Gastrocnemius medialis (tissue), 4 donors: ENCODE measurements around the gene ETF1. TPM values are rescaled to one million over a fixed set of nuclear protein-coding genes. Genes with fewer than 3 reads are reported as not detected.

Experiments
- ATAC-seq, 2 donors: fragments of 150-250 bp; one replicate each; pipeline ENCODE4 v1.9.1; 2016
- DNase-seq, 2 donors: peaks; one replicate each; pipeline ENCODE4 v3.0.0-alpha.2; 2019
- H3K27ac ChIP-seq, 4 donors: fragments of 200-600 bp; sonication (generic); 1 replicate in 1 of 4; 2 replicates in 3 of 4; pipeline ENCODE4 v1.5.1; 2016 to 2018; ENCODE audit warnings: mild to moderate bottlenecking in 2 of 4, moderate library complexity in 1 of 4
- H3K27me3 ChIP-seq, 3 donors: fragments of 200-600 bp; sonication (generic) in 2 of 3; 1 replicate in 1 of 3; 2 replicates in 2 of 3; pipeline versions ENCODE4 v1.5.1 to v1.6.0; 2016 to 2019; ENCODE audit warnings: mild to moderate bottlenecking in 1 of 3, moderate library complexity in 1 of 3
- H3K36me3 ChIP-seq, 2 donors: fragments of 200-600 bp; sonication (generic) in 1 of 2; one replicate each; pipeline ENCODE4 v1.5.1; 2017 to 2018
- H3K4me1 ChIP-seq, 2 donors: fragments of 200-600 bp; sonication (generic) in 1 of 2; one replicate each; pipeline ENCODE4 v1.5.1; 2016 to 2017; ENCODE audit warnings: mild to moderate bottlenecking in 2 of 2
- H3K4me3 ChIP-seq, 4 donors: fragments of 200-600 bp; sonication (generic) in 3 of 4; 1 replicate in 1 of 4; 2 replicates in 3 of 4; pipeline ENCODE4 v1.5.1; 2016 to 2019; ENCODE audit warnings: mild to moderate bottlenecking in 2 of 4
- H3K9me3 ChIP-seq, 3 donors: fragments of 200-600 bp; sonication (generic) in 2 of 3; 1 replicate in 1 of 3; 2 replicates in 2 of 3; pipeline ENCODE4 v1.5.1; 2016 to 2019
- POLR2A ChIP-seq, 2 donors: fragments of 450-650 bp; IDR thresholded peaks; one replicate each; pipeline ENCODE4 v1.6.1; 2017; ENCODE audit warnings: antibody characterized with exemption in 2 of 2, mild to moderate bottlenecking in 2 of 2, moderate library complexity in 2 of 2
- in situ Hi-C, 4 donors: fragments of 200-750 bp; cut with MboI; loops; one replicate each; pipeline versions ENCODE4 v1.15.0 to v1.8.0; 2017; ENCODE audit warnings: low sequenced_read_pairs in 4 of 4
- intact Hi-C: fragments of 100-400 bp; cut with DNase I; formaldehyde crosslinking; loops from one replicate; pipeline ENCODE4 v1.15.1; 2023; ENCODE audit warnings: low total_unique reads
- total RNA-seq, 4 donors: library from RNA; depleted of rRNA; stranded (reverse); fragments of >200 nt; gene quantifications; one replicate each; pipeline versions ENCODE4 v1.1.0 to v1.2.3, GENCODE V29; 2016
- TF ChIP-seq, protein P1 (sequence below), 5 experiments: fragments of 450-650 bp in 3 of 5; fragments of 200-600 bp in 2 of 5; sonication (generic) in 2 of 5; IDR thresholded peaks in 4 of 5; conservative IDR thresholded peaks in 1 of 5; 1 replicate in 4 of 5; 2 replicates in 1 of 5; pipeline ENCODE4 v1.5.1; 2016 to 2019; ENCODE audit warnings: antibody characterized with exemption in 5 of 5, mild to moderate bottlenecking in 3 of 5, moderate library complexity in 3 of 5

ETF1 gene
- total RNA-seq, 4 donors from 2014 or later = 99.9 to 139 (median 117) TPM

DNA sequence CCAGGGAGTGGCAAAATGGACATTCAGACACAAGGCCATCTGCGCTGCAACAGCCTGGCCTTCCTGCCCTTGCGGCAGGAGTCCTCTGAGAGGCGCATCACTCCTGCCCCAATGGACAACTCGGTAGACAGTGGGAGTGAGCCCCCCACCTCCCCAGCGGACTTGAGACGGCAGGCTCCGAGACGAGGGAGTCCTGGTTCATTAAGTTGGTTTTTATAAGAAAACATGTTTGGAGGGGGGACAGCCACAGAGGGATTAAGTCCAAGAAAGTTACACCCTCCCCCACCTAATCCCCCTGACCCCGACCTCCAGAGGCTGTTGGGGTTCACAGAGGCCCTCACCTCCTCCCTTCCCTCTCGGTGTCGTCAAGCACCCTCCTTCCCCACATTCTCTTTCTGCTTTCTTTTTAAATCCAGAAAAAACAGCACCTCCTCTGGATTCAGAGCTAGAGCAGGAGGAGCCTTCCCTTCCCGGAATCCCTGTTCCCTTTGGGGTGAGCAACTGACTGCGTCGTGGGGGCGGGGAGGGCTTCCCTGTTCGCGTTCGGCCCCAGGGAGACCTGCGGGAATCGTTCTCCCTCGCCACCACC, 79.5 kb downstream of the ETF1 start:
- no peak for TF ChIP-seq POLR2A (IDR thresholded peaks at IDR 0.05)
- TF ChIP-seq, protein P1, sequence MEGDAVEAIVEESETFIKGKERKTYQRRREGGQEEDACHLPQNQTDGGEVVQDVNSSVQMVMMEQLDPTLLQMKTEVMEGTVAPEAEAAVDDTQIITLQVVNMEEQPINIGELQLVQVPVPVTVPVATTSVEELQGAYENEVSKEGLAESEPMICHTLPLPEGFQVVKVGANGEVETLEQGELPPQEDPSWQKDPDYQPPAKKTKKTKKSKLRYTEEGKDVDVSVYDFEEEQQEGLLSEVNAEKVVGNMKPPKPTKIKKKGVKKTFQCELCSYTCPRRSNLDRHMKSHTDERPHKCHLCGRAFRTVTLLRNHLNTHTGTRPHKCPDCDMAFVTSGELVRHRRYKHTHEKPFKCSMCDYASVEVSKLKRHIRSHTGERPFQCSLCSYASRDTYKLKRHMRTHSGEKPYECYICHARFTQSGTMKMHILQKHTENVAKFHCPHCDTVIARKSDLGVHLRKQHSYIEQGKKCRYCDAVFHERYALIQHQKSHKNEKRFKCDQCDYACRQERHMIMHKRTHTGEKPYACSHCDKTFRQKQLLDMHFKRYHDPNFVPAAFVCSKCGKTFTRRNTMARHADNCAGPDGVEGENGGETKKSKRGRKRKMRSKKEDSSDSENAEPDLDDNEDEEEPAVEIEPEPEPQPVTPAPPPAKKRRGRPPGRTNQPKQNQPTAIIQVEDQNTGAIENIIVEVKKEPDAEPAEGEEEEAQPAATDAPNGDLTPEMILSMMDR (IDR thresholded peaks at IDR 0.05 in 4 of 5, conservative IDR thresholded peaks at IDR 0.05 in 1 of 5) = no peak
- intact Hi-C loops = loop anchor here (1.0 to 10.0 kb wide), 3 partner anchors 39 to 801 kb away; partner anchors contain the start of gene HSPA9
- ATAC-seq (peak; percentile 5 to 7), DNase-seq (no peak)
- Histone ChIP-seq H3K27me3 (peaks cover 0 to 6% (median 0%) of the 10 kb centered on the region in 3 donors), H3K9me3 (no peaks in the 10 kb centered on the region), H3K4me3 (peak overlapping the region; percentile 78 to 98 (median 90)), H3K36me3 (no peaks in the 10 kb centered on the region), H3K4me1 (peaks cover 14 to 22% of the 10 kb centered on the region in 2 donors), H3K27ac (peak overlapping the region; percentile 94 to 99 (median 96))
- in situ Hi-C loops = loop anchor here in 1 of 4 donors (5.0 kb wide), 1 partner anchor 39 kb away; no protein-coding TSS in a partner anchor

DNA sequence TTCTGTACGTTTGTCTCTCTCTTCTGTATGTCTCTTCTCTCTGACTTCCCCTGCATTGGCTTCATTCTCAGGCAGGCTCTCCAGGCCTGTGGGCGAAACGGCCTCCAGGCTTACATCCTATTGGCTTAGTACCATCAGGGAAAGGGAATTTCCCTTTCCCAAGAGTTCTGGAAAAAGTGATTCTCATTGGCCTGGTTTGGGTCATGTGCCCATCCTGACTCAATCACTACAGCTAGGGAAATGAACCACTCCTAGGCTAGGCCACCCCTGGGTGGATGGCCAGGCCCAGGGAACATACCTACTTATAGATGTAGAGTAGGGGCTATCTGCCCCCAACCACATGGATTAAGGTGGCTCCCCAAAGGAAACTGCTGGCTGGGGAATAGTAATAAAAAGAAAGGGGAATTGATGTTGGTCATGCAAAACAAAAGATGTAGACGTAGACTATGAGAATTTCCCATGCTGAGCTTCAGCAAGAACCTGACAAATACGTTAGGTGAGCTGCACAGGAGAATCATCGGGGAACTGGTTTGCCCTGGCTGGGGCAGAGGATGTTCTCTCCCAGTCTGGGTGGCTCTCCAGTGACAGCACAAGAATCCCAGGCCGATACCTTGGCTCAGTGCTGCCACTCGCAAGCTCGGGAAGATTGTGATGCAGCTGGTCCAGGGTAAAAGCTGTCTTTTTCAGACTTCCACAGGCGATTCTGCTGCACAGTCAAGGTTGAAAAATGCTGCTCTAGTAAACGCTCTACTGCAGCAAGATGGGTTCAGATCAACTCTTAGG, 81.5 kb downstream of the ETF1 start:
- H3K9me3 ChIP-seq = no peaks in the 10 kb centered on the region
- H3K4me1 ChIP-seq = peaks cover 14 to 18% of the 10 kb centered on the region in 2 donors
- TF ChIP-seq, protein P1 (IDR thresholded peaks at IDR 0.05 in 4 of 5, conservative IDR thresholded peaks at IDR 0.05 in 1 of 5) = no peak
- no peak for TF ChIP-seq POLR2A (IDR thresholded peaks at IDR 0.05)
- H3K4me3 ChIP-seq = no peak overlapping the region
- peaks cover 0 to 6% (median 0%) of the 10 kb centered on the region in 3 donors for H3K27me3 ChIP-seq
- in situ Hi-C loops (loop anchor here in 1 of 4 donors (5.0 kb wide), 1 partner anchor 41 kb away; no protein-coding TSS in a partner anchor), intact Hi-C loops (loop anchor here (10.0 kb wide), 1 partner anchor 803 kb away; no protein-coding TSS in a partner anchor)
- no peaks in the 10 kb centered on the region for H3K36me3 ChIP-seq
- H3K27ac ChIP-seq = peak overlapping the region in 1 of 4 donors; percentile 1
- ATAC-seq = no peak
- no peak for DNase-seq

DNA sequence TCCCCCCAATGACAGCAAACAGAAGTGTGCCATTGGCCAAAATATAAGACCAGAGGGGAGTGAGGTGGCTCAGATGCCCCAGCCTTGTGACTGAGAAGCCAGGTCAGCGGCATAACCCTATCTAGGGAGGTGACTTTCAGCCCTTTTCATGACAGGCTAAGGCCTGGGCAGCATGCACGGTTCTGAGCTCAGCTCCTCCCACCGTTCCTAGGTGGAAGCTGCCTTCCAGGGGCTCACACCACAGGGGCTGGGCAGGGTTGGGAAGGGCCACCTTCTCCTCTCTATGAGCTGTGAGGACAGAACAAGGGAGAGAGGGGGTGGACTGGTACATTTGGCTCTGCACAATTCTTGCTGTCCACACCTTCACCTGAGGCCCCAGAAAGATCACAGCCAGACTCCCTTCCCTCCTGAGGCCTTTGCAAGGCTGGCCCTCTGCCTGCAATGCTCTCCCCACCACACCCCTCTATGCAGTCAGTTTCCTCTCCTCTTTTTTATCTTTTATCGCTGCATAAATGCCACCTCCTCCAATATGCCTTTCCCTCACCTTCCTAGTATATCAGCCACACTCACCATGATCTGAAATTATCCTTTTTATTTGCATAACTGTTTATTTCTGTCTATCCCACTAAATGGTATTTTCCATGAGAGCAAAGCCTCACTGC, 82.9 kb downstream of the ETF1 start:
- peaks cover 8% of the 10 kb centered on the region in 2 donors for H3K4me1 ChIP-seq
- H3K4me3 ChIP-seq = no peak overlapping the region
- no peak overlapping the region for H3K27ac ChIP-seq
- no peaks in the 10 kb centered on the region for H3K9me3 ChIP-seq
- in situ Hi-C loops = loop anchor here in 1 of 4 donors (5.0 kb wide), 1 partner anchor 42 kb away; no protein-coding TSS in a partner anchor
- intact Hi-C loops = loop anchor here (10.0 kb wide), 1 partner anchor 805 kb away; no protein-coding TSS in a partner anchor
- no peaks in the 10 kb centered on the region for H3K36me3 ChIP-seq
- TF ChIP-seq, protein P1 (IDR thresholded peaks at IDR 0.05 in 4 of 5, conservative IDR thresholded peaks at IDR 0.05 in 1 of 5) = no peak
- TF ChIP-seq POLR2A (IDR thresholded peaks at IDR 0.05) = no peak
- no peak for DNase-seq
- ATAC-seq = no peak
- H3K27me3 ChIP-seq = no peaks in the 10 kb centered on the region

DNA sequence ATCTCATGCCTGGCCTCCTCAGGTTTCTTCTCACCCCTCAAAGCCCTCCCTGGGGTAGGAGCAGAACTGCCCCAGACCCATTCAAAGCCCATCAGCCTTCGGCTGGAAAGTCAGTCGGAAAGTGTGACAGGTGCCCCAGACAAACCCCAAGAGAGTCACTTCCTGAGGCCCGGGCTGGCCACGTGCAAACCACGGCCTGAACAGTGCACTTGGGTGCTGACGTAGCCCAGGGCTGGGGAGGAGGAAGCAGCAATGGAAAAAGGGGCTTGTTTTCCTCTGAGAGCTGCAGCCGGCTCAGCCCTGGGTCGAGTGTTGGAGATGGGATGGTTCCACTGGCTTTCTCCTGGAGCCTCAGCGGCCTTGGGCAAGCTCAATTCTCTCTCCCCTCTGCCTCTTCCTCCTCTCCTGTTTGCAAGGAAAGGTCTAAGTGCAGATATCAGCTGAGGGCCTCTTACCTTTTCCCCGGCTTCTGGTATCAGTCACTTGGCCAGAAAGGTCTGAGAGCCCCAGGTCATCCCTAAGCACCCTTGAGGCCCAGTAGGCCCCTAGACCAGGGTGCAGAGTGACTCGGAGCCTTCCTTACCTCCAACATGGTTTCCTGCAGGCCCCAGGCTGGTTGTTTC, 83.6 kb downstream of the ETF1 start:
- Histone ChIP-seq H3K27me3 (no peaks in the 10 kb centered on the region), H3K9me3 (no peaks in the 10 kb centered on the region), H3K4me3 (no peak overlapping the region), H3K27ac (no peak overlapping the region), H3K36me3 (no peaks in the 10 kb centered on the region), H3K4me1 (peaks cover 8% of the 10 kb centered on the region in 2 donors)
- DNase-seq (no peak), ATAC-seq (no peak)
- TF ChIP-seq POLR2A (IDR thresholded peaks at IDR 0.05) = no peak
- TF ChIP-seq, protein P1 (IDR thresholded peaks at IDR 0.05 in 4 of 5, conservative IDR thresholded peaks at IDR 0.05 in 1 of 5) = no peak
- intact Hi-C loops (no loop called here), in situ Hi-C loops (no loop called here)
